ENCODE data around the gene GPATCH11.

DNA sequence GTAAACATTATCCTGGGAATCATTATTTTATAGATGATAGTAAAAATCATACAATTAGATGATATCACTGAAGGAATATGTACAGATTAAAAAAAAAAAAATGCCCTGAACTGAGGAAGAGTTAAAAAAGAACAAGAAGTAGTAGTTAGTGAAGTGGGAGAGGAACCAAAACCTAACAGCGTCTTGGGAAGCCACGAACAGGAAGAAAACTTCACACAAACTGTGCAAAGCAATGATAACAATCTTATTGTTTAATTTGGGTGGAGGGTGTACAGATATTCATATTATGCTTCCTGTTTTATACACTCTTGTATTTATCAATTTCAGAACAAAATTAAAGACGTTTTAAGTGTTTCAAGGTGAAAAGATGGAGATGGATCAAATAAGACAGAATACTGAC, 3.6 kb upstream of the GPATCH11 start:
- TF ChIP-seq, protein P1, sequence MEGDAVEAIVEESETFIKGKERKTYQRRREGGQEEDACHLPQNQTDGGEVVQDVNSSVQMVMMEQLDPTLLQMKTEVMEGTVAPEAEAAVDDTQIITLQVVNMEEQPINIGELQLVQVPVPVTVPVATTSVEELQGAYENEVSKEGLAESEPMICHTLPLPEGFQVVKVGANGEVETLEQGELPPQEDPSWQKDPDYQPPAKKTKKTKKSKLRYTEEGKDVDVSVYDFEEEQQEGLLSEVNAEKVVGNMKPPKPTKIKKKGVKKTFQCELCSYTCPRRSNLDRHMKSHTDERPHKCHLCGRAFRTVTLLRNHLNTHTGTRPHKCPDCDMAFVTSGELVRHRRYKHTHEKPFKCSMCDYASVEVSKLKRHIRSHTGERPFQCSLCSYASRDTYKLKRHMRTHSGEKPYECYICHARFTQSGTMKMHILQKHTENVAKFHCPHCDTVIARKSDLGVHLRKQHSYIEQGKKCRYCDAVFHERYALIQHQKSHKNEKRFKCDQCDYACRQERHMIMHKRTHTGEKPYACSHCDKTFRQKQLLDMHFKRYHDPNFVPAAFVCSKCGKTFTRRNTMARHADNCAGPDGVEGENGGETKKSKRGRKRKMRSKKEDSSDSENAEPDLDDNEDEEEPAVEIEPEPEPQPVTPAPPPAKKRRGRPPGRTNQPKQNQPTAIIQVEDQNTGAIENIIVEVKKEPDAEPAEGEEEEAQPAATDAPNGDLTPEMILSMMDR (IDR thresholded peaks at IDR 0.05; ENCODE audit: borderline replicate concordance, extremely low read depth, low read length, poor library complexity, severe bottlenecking) = no peak
- TF ChIP-seq EZH2 (IDR thresholded peaks at IDR 0.05; ENCODE audit: borderline replicate concordance, low read depth, low read length, severe bottlenecking) = no peak
